HCT116 (cell line): Measurements from ENCODE around the gene MRE11. TPM values are rescaled to one million over a fixed set of nuclear protein-coding genes. Genes with fewer than 3 reads are reported as not detected.

ENCODE experiments used
- ATAC-seq: fragments of 200-7000 bp; cut with Tn5 transposase; 2 replicates; pipeline ENCODE4 v1.9.1; 2020; ENCODE audit warnings: mild to moderate bottlenecking, moderate library complexity
- BruUV-seq: library from RNA; stranded (reverse); fragments of 400-500 nt; replicated peaks from 2 replicates; lab custom pipeline; 2021; lab: Mats Ljungman, UMichigan
- CTCF ChIA-PET: fragments of 300-600 bp; sonication (Branson Sonifier 250); formaldehyde crosslinking; loops from one replicate; lab custom pipeline; 2021; ENCODE audit warnings: antibody characterized with exemption; lab: Charles Lee
- POLR2A ChIA-PET: fragments of 300-600, 350-600 bp; sonication (Branson Sonifier 250); formaldehyde crosslinking; loops from one replicate; lab custom pipeline; 2021; ENCODE audit warnings: antibody characterized with exemption; lab: Charles Lee
- RAD21 ChIA-PET, 2 experiments: fragments of 300-600 bp; sonication (Branson Sonifier 250); formaldehyde crosslinking; loops; one replicate each; lab custom pipeline; 2023; ENCODE audit warnings: low total read pairs in 2 of 2; ENCODE audit not compliant: uncharacterized antibody in 2 of 2, unreplicated experiment in 2 of 2, low non-redundant PET in 1 of 2; lab: Charles Lee
- DNase-seq: peaks from one replicate; pipeline ENCODE4 v3.0.0-alpha.2; 2010; ENCODE audit warnings: low read depth, low spot score
- H2AFZ ChIP-seq: fragments of 200-600 bp; shearing (Covaris generic), sonication (generic); 2 replicates; pipeline ENCODE4 v1.6.1; 2017; ENCODE audit warnings: low read depth, mixed run types, mixed read lengths, antibody characterized with exemption, low read length; ENCODE audit not compliant: poor library complexity, severe bottlenecking
- H3K27ac ChIP-seq: 2 replicates; pipeline ENCODE4 v1.5.1; 2012; ENCODE audit warnings: low read depth, low read length
- H3K27me3 ChIP-seq: fragments of 200-600 bp; sonication (generic); 2 replicates; pipeline ENCODE4 v1.6.1; 2016; ENCODE audit warnings: mixed run types, low read length, mixed read lengths; ENCODE audit not compliant: insufficient read depth
- H3K36me3 ChIP-seq, 2 experiments: fragments of 200-500 bp in 1 of 2; fragments of 200-600 bp in 1 of 2; sonication (Bioruptor generic) in 1 of 2; sonication (generic) in 1 of 2; 2 replicates each; pipeline versions ENCODE4 v1.5.1 to v1.6.1; 2014 to 2016; ENCODE audit warnings: low read length in 2 of 2, inconsistent platforms in 1 of 2, mixed read lengths in 1 of 2, mixed run types in 1 of 2; ENCODE audit not compliant: insufficient read depth in 2 of 2, control insufficient read depth in 1 of 2
- H3K4me1 ChIP-seq, 2 experiments: fragments of 200-600 bp in 1 of 2; sonication (generic) in 1 of 2; 2 replicates each; pipeline versions ENCODE4 v1.5.1 to v1.6.1; 2012 to 2017; ENCODE audit warnings: low read length in 2 of 2, inconsistent platforms in 1 of 2, mild to moderate bottlenecking in 1 of 2, mixed read lengths in 1 of 2, mixed run types in 1 of 2, moderate library complexity in 1 of 2; ENCODE audit not compliant: insufficient read depth in 2 of 2, control insufficient read depth in 1 of 2
- H3K4me2 ChIP-seq: fragments of 200-600 bp; sonication (generic); 2 replicates; pipeline ENCODE4 v1.6.1; 2017; ENCODE audit warnings: mixed run types, low read length, mixed read lengths
- H3K4me3 ChIP-seq, 2 experiments: fragments of 200-600 bp in 1 of 2; sonication (generic) in 1 of 2; replicated peaks in 1 of 2; 2 replicates each; pipeline ENCODE4 v1.5.1; 2011 to 2016; ENCODE audit warnings: low read length in 2 of 2, control low read depth in 1 of 2, low read depth in 1 of 2, mild to moderate bottlenecking in 1 of 2, mixed read lengths in 1 of 2, mixed run types in 1 of 2
- H3K79me2 ChIP-seq: fragments of 200-600 bp; sonication (generic); 2 replicates; pipeline ENCODE4 v1.6.1; 2017; ENCODE audit warnings: mild to moderate bottlenecking, mixed run types, low read length, moderate library complexity, mixed read lengths; ENCODE audit not compliant: insufficient read depth
- H3K9ac ChIP-seq: fragments of 200-600 bp; sonication (generic); 2 replicates; pipeline ENCODE4 v1.6.1; 2016; ENCODE audit warnings: low read length, mixed read lengths
- H3K9me2 ChIP-seq: fragments of 200-600 bp; sonication (generic), shearing (Covaris generic); 2 replicates; pipeline ENCODE4 v1.6.1; 2017; ENCODE audit warnings: mixed run types, mild to moderate bottlenecking, moderate library complexity; ENCODE audit not compliant: insufficient read depth
- H3K9me3 ChIP-seq, 2 experiments: fragments of 200-500 bp in 1 of 2; fragments of 200-600 bp in 1 of 2; sonication (Bioruptor generic) in 1 of 2; sonication (generic) in 1 of 2; 2 replicates each; pipeline ENCODE4 v1.6.1; 2014 to 2017; ENCODE audit warnings: low read length in 2 of 2, mixed read lengths in 2 of 2, inconsistent platforms in 1 of 2, low read depth in 1 of 2, mild to moderate bottlenecking in 1 of 2, mixed run types in 1 of 2, moderate library complexity in 1 of 2; ENCODE audit not compliant: control insufficient read depth in 1 of 2, insufficient read depth in 1 of 2
- H4K20me1 ChIP-seq: fragments of 200-600 bp; sonication (generic), shearing (Covaris generic); 2 replicates; pipeline ENCODE4 v1.6.1; 2017; ENCODE audit warnings: mixed run types, mild to moderate bottlenecking, moderate library complexity; ENCODE audit not compliant: insufficient read depth
- CBX3 ChIP-seq: IDR thresholded peaks from 2 replicates; pipeline ENCODE4 v1.6.1; 2012; ENCODE audit warnings: low read depth
- ELF1 ChIP-seq: IDR thresholded peaks from 2 replicates; pipeline ENCODE4 v1.6.1; 2012; ENCODE audit warnings: low read depth, borderline replicate concordance
- SP1 ChIP-seq: IDR thresholded peaks from 2 replicates; pipeline ENCODE4 v1.6.1; 2012; ENCODE audit warnings: low read depth
- ZFX ChIP-seq: fragments of 450-650 bp; IDR thresholded peaks from 2 replicates; pipeline ENCODE4 v1.6.1; 2017
- intact Hi-C: fragments of 100-400 bp; cut with micrococcal nuclease; formaldehyde crosslinking; loops from 2 replicates; pipeline ENCODE4 v1.10.0; 2022
- total RNA-seq: library from RNA; stranded (reverse); gene quantifications from one replicate; pipeline ENCODE4 v1.2.1, GENCODE V29; 2021; ENCODE audit not compliant: unreplicated experiment
- TF ChIP-seq, protein P1 (sequence below): IDR thresholded peaks from 2 replicates; pipeline ENCODE4 v1.6.1; 2012; ENCODE audit warnings: low read depth
- TF ChIP-seq, protein P2 (sequence below): IDR thresholded peaks from 2 replicates; pipeline ENCODE4 v1.6.1; 2011; ENCODE audit warnings: mild to moderate bottlenecking, low read length, moderate library complexity; ENCODE audit not compliant: insufficient replicate concordance; ENCODE audit errors: extremely low read depth

MRE11 gene
- total RNA-seq, 1 experiment from 2014 or later, result 20.6 TPM

DNA sequence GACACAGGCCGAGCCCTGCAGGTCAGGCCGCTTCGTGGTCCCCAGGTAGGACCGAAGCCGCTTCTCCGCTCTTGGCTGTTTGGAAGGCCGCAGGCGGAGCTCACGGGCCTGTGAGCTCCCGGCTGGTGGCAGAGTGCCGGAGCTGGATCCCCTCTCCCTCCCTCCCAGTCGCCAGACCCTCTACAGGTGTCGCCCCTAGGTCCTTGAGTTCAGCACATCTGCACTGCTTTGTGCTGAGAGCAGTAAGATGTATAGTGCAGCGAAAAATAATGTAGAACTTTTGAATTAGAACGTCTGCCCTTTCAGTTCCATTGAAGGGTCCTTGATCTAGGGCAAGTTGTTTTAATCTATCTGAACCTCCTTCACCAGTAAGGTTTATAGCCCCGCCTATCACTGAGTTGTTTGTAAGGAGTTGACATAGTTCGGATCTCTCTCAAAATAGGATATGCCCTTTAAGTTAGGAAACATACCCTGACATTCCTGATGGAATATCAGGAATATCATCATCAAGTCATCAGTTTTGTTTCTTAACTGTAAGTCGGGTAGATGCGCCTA, 559 bp upstream of the MRE11 start:
- H3K9ac ChIP-seq, result peak overlapping the region; percentile 78
- TF ChIP-seq ELF1 (peak; percentile 16), ZFX (peak; percentile 78), CBX3 (0 out of 2 replicates have a peak, but pooled peaks have one; percentile 7), SP1 (no peak)
- TF ChIP-seq, protein P1, sequence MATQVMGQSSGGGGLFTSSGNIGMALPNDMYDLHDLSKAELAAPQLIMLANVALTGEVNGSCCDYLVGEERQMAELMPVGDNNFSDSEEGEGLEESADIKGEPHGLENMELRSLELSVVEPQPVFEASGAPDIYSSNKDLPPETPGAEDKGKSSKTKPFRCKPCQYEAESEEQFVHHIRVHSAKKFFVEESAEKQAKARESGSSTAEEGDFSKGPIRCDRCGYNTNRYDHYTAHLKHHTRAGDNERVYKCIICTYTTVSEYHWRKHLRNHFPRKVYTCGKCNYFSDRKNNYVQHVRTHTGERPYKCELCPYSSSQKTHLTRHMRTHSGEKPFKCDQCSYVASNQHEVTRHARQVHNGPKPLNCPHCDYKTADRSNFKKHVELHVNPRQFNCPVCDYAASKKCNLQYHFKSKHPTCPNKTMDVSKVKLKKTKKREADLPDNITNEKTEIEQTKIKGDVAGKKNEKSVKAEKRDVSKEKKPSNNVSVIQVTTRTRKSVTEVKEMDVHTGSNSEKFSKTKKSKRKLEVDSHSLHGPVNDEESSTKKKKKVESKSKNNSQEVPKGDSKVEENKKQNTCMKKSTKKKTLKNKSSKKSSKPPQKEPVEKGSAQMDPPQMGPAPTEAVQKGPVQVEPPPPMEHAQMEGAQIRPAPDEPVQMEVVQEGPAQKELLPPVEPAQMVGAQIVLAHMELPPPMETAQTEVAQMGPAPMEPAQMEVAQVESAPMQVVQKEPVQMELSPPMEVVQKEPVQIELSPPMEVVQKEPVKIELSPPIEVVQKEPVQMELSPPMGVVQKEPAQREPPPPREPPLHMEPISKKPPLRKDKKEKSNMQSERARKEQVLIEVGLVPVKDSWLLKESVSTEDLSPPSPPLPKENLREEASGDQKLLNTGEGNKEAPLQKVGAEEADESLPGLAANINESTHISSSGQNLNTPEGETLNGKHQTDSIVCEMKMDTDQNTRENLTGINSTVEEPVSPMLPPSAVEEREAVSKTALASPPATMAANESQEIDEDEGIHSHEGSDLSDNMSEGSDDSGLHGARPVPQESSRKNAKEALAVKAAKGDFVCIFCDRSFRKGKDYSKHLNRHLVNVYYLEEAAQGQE, result no peak
- TF ChIP-seq, protein P2, sequence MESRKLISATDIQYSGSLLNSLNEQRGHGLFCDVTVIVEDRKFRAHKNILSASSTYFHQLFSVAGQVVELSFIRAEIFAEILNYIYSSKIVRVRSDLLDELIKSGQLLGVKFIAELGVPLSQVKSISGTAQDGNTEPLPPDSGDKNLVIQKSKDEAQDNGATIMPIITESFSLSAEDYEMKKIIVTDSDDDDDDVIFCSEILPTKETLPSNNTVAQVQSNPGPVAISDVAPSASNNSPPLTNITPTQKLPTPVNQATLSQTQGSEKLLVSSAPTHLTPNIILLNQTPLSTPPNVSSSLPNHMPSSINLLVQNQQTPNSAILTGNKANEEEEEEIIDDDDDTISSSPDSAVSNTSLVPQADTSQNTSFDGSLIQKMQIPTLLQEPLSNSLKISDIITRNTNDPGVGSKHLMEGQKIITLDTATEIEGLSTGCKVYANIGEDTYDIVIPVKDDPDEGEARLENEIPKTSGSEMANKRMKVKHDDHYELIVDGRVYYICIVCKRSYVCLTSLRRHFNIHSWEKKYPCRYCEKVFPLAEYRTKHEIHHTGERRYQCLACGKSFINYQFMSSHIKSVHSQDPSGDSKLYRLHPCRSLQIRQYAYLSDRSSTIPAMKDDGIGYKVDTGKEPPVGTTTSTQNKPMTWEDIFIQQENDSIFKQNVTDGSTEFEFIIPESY, result no peak
- ATAC-seq (peak; percentile 68), DNase-seq (no peak)
- no peaks in the 10 kb centered on the region for H3K9me2 ChIP-seq
- CTCF ChIA-PET, result interaction anchor here (0.8 to 1.9 kb wide), 3 partner anchors 11 to 599 kb away, joined by 3 to 7 read pairs (median 7); no protein-coding TSS in a partner anchor
- H3K4me3 ChIP-seq, result peak overlapping the region; percentile 77 to 79
- BruUV-seq, result TSS peak; percentile 67
- peak overlapping the region; percentile 31; the same call in 1 of the 2 replicates for H3K27ac ChIP-seq
- H2AFZ ChIP-seq, result no peak overlapping the region
- no peaks in the 10 kb centered on the region for H3K9me3 ChIP-seq
- RAD21 ChIA-PET, result no interaction called here
- H3K4me2 ChIP-seq, result peak overlapping the region; percentile 89
- POLR2A ChIA-PET, result no interaction called here
- peaks cover 3 to 6% of the 10 kb centered on the region in 2 experiments; a peak in 3 of 4 replicates for H3K4me1 ChIP-seq
- H3K79me2 ChIP-seq, result peaks cover 36% of the 10 kb centered on the region
- no peaks in the 10 kb centered on the region for H4K20me1 ChIP-seq
- H3K36me3 ChIP-seq, result peaks cover 5 to 9% of the 10 kb centered on the region in 2 experiments; a peak in 2 of 4 replicates
- no peaks in the 10 kb centered on the region for H3K27me3 ChIP-seq
- intact Hi-C loops, result no loop called here
